Lower leg skin (tissue), 3 donors: Measurements from ENCODE around the gene LNPEP.

Experiments
- POLR2A ChIP-seq, 2 donors: fragments of 450-650 bp; IDR thresholded peaks; one replicate each; pipeline ENCODE4 v1.6.1; 2016 to 2017; ENCODE audit warnings: antibody characterized with exemption in 2 of 2, mild to moderate bottlenecking in 1 of 2, moderate library complexity in 1 of 2
- TF ChIP-seq, protein P1 (sequence below), 3 donors: fragments of 450-650 bp; IDR thresholded peaks; one replicate each; pipeline ENCODE4 v1.5.1; 2016; ENCODE audit warnings: antibody characterized with exemption in 3 of 3, mild to moderate bottlenecking in 3 of 3, moderate library complexity in 2 of 3

DNA sequence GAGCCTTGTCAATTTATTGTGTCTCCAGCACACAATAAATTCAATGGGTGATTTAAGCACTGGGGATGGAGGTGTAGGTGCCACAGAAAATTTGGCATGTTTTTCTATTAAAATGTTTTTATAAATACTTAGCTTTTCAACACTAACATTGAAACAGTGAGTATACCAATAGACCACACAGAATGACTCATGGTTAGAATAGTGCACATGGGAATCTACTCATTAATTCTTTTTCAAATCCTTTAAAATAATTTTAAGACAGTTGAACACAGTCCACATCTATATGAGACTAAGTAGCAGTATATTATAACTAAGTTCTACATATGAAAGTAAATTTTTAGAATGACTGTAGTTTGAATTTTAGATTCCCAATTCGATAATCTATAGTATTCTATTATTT lies 67.1 kb downstream of the LNPEP start:
- TF ChIP-seq, protein P1, sequence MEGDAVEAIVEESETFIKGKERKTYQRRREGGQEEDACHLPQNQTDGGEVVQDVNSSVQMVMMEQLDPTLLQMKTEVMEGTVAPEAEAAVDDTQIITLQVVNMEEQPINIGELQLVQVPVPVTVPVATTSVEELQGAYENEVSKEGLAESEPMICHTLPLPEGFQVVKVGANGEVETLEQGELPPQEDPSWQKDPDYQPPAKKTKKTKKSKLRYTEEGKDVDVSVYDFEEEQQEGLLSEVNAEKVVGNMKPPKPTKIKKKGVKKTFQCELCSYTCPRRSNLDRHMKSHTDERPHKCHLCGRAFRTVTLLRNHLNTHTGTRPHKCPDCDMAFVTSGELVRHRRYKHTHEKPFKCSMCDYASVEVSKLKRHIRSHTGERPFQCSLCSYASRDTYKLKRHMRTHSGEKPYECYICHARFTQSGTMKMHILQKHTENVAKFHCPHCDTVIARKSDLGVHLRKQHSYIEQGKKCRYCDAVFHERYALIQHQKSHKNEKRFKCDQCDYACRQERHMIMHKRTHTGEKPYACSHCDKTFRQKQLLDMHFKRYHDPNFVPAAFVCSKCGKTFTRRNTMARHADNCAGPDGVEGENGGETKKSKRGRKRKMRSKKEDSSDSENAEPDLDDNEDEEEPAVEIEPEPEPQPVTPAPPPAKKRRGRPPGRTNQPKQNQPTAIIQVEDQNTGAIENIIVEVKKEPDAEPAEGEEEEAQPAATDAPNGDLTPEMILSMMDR (IDR thresholded peaks at IDR 0.05): no peak
- no peak for TF ChIP-seq POLR2A (IDR thresholded peaks at IDR 0.05)
